ENCODE measurements around the gene TRAPPC2L. TPM values are rescaled to one million over a fixed set of nuclear protein-coding genes. Genes with fewer than 3 reads are reported as not detected.

The TRAPPC2L gene
- total and polyA plus RNA-seq, 2 experiments from 2014 or later, result 59.3 to 167 TPM

- no peak for TF ChIP-seq EZH2phosphoT487 (IDR thresholded peaks at IDR 0.05; ENCODE audit: unreplicated experiment)
- TF ChIP-seq ZNF331 (CRISPR knock-in tag; IDR thresholded peaks at IDR 0.05; ENCODE audit: low read depth), result no peak
- no peak for TF ChIP-seq NANOG (IDR thresholded peaks at IDR 0.05; ENCODE audit: borderline replicate concordance)
- no peak for TF ChIP-seq STAT1 (IDR thresholded peaks at IDR 0.05; ENCODE audit: unreplicated experiment)
- no peak for TF ChIP-seq CREB1 (CRISPR knock-in tag; IDR thresholded peaks at IDR 0.05; ENCODE audit: low read depth)
- TF ChIP-seq EZH2 (IDR thresholded peaks at IDR 0.05; ENCODE audit: low read depth, unreplicated experiment), result no peak
- no peak for TF ChIP-seq CTCF (conservative IDR thresholded peaks at IDR 0.05; ENCODE audit: low read depth in 2 of 2)
- no peak for TF ChIP-seq REST (IDR thresholded peaks at IDR 0.05; ENCODE audit: unreplicated experiment)
- no peak for TF ChIP-seq ZNF462 (CRISPR knock-in tag; IDR thresholded peaks at IDR 0.05)
- no peak for TF ChIP-seq POLR2AphosphoS5 (IDR thresholded peaks at IDR 0.05; ENCODE audit: low read depth)
- no peak for TF ChIP-seq ZNF114 (CRISPR knock-in tag; IDR thresholded peaks at IDR 0.05)
- TF ChIP-seq ETS1 (IDR thresholded peaks at IDR 0.05), result no peak
- TF ChIP-seq JUNB (IDR thresholded peaks at IDR 0.05; ENCODE audit: unreplicated experiment), result no peak
- no peak overlapping the region for H3K27ac ChIP-seq (ENCODE audit: low read depth)
- ATAC-seq (no peak), DNase-seq (ENCODE audit: low spot score) (no peak)
- Mint-ChIP-seq H3K27ac (no peak overlapping the region), H3K4me3 (no peak overlapping the region), H3K9me3 (no peaks in the 10 kb centered on the region), H3K4me1 (peaks cover 2% of the 10 kb centered on the region; the same call in 1 of the 3 replicates), H3K27me3 (ENCODE audit: insufficient read depth, low read depth, poor library complexity) (peaks cover 7% of the 10 kb centered on the region), H3K36me3 (ENCODE audit: low read depth) (peaks cover 25% of the 10 kb centered on the region)
- H3K4me2 ChIP-seq, result no peak overlapping the region
- no peaks in the 10 kb centered on the region for H3K9me2 ChIP-seq (ENCODE audit: insufficient read depth)
- H3K4me1 ChIP-seq (ENCODE audit: insufficient read depth), result no peaks in the 10 kb centered on the region
- no peaks in the 10 kb centered on the region for H3K27me3 ChIP-seq (ENCODE audit: insufficient read depth)
- H3K79me2 ChIP-seq (replicated peaks; ENCODE audit: insufficient read depth), result no peaks in the 10 kb centered on the region
- no peaks in the 10 kb centered on the region; the same call in 1 of the 2 replicates for H4K20me1 ChIP-seq (replicated peaks; ENCODE audit: insufficient read depth)
- H2AFZ ChIP-seq, result no peak overlapping the region
- H3K36me3 ChIP-seq (ENCODE audit: insufficient read depth), result no peaks in the 10 kb centered on the region
- H3F3A ChIP-seq (replicated peaks; ENCODE audit: low read depth), result no peaks in the 10 kb centered on the region
- H3K4me3 ChIP-seq, result no peak overlapping the region
Measured at GRCh38 chr16:88863426-88863825, 6.5 kb downstream of the TRAPPC2L start.
